ENCODE data around the gene STAT4.

The STAT4 gene

DNA sequence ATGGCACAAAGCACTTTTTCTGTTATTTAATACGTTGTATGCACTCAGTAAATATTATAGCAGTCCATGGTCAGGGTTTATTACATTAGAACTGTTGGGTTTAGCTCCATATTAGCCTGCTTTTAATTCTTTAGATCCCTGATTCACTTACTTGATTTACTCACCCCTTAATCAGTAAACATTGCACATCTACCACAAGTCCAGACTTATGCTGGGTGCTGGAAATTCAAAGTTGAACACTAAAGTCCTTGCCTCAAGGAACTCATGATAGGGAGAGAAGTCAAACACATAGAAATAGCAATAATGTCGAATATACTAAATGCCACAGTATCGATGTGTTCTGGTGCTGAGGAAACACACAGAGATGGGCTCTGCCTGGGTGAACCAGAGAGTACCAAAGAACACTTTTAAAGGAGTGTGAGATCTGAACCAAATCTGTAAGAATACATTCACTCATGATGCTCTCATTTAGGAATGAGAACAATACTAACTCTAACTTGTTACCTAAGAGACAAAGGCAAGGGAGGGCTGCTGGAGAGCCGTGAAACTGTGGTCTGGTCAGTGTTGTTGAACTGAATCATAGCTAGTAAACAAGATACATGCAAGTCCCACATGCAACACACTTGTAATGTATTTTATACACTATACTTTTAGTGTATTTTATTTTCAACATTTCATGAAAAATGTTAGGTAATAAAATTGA lies 4.9 kb downstream of the STAT4 start:
- DNase-seq (ENCODE audit: insufficient read length, low spot score) = no peak
- TF ChIP-seq CTCF (IDR thresholded peaks at IDR 0.05; ENCODE audit: insufficient read depth, missing control alignments) = no peak
- no peak for FAIRE-seq

DNA sequence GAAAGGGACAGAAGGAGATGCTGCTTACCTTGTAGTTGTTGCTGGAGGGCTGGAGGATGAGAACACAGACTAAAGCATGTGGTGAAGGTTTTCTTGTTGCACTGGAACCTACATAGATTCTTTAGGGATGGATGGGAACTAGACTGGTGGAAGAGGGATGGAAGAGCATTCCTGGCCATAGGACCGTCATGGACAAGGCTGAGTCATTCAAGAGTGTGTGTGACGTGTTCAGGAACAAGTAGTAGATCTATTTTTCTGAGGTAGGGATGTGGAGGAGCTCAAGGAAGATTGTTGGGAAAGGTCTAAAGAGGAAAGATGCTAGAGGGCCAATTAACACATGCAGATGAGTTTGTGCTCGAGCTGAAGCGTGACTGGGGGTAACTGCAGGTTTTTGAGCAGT lies 6.6 kb downstream of the STAT4 start:
- no peak for TF ChIP-seq CTCF (IDR thresholded peaks at IDR 0.05; ENCODE audit: insufficient read depth, missing control alignments)
- no peak for FAIRE-seq
- no peak for DNase-seq (ENCODE audit: insufficient read length, low spot score)

DNA sequence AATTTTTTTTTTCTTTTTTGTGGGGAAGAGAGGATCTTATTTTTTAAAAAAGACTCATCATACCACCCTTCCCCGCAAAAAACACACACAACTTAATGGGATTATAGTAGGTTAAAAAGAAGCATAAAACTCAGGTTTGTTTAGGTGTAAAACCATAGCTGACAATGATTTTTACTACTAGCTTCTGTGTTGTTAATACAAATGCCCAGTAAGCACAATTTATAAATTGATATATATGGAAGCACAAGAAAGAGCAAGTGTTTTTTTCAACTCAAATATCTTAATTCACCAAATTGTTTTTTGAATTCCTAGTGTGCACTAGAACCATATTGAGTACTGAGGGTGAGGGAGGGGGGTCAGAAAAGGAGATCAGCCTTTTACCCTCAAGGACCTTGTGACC lies 7.0 kb downstream of the STAT4 start:
- TF ChIP-seq CTCF (IDR thresholded peaks at IDR 0.05; ENCODE audit: insufficient read depth, missing control alignments) = no peak
- DNase-seq (ENCODE audit: insufficient read length, low spot score) (no peak), FAIRE-seq (no peak)

DNA sequence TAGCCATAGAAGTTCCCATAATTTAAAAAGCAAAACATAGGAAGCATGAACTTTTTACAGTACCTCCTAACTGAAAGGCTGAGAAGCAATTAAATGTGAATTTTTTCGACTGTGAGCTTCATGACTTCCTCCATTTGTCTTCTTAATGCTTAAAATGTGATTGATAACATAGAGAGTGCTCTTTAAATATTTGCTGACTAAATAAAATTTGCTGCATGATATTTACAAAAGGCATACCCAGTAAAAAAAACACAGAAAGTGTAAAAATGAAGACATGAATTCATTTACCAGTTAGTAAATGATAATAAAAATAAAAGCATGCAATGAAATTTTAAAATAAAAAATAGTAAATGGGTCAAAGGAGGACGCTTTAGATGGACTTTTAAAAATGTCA lies 21.9 kb downstream of the STAT4 start:
- FAIRE-seq (no peak), DNase-seq (ENCODE audit: insufficient read length, low spot score) (no peak)
- no peak for TF ChIP-seq CTCF (IDR thresholded peaks at IDR 0.05; ENCODE audit: insufficient read depth, missing control alignments)

GRCh38 chr2:191128172-191128910 lies 22.5 kb downstream of the STAT4 start:
- DNase-seq (ENCODE audit: insufficient read length, low spot score) (no peak), FAIRE-seq (no peak)
- no peak for TF ChIP-seq CTCF (IDR thresholded peaks at IDR 0.05; ENCODE audit: insufficient read depth, missing control alignments)

DNA sequence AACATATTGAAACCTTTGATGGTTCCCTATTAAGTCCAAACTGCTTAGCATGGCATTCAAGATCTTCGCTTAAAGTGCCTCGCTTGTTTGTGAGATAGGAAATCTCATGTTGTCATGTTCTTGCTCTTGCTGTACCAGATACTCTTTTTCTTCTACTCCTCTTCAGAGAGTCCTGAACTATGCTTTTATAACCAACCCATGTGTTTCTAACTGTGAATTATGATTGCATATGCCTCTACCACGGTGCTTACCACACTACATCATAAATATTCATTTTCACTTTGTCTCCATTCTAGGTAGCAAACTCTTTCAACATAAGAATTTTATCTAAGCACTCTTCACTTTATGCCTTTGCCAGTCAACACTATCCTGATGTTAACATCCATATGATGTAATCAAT lies 23.6 kb downstream of the STAT4 start:
- no peak for TF ChIP-seq CTCF (IDR thresholded peaks at IDR 0.05; ENCODE audit: insufficient read depth, missing control alignments)
- FAIRE-seq = no peak

More for the DNA sequence above, 23.6 kb downstream of the STAT4 start:
- DNase-seq (ENCODE audit: insufficient read length, low spot score) = no peak
